Colonic mucosa (tissue), 4 donors: Measurements from ENCODE around the gene ING3. TPM values are rescaled to one million over a fixed set of nuclear protein-coding genes. Genes with fewer than 3 reads are reported as not detected.

ENCODE experiments used
- DNase-seq: peaks from one replicate; pipeline ENCODE4 v3.0.0-alpha.2; 2020
- H3K27ac ChIP-seq: fragments of 200-600 bp; one replicate; pipeline ENCODE4 v1.8.0; 2021
- H3K27me3 ChIP-seq: fragments of 200-600 bp; one replicate; pipeline ENCODE4 v1.8.0; 2021
- H3K36me3 ChIP-seq: fragments of 200-600 bp; one replicate; pipeline ENCODE4 v1.8.0; 2021
- H3K4me1 ChIP-seq: fragments of 200-600 bp; one replicate; pipeline ENCODE4 v1.8.0; 2021; ENCODE audit warnings: mild to moderate bottlenecking
- H3K4me3 ChIP-seq: fragments of 200-600 bp; one replicate; pipeline ENCODE4 v1.8.0; 2021
- H3K9ac ChIP-seq, 2 donors: one replicate each; pipeline ENCODE4 v1.7.0; 2013; ENCODE audit warnings: control low read depth in 2 of 2, low read depth in 2 of 2, low read length in 2 of 2
- H3K9me3 ChIP-seq: fragments of 200-600 bp; one replicate; pipeline ENCODE4 v1.8.0; 2021
- intact Hi-C: fragments of 100-400 bp; cut with DNase I; formaldehyde crosslinking; loops from one replicate; pipeline ENCODE4 v1.14.1; 2022
- total RNA-seq, 2 donors: library from RNA; stranded (reverse); fragmentation: NEBNext Ultra II Directional in 1 of 2; extraction: Animal tissue kit (Norgen Biotek cat#: 25700) in 1 of 2; gene quantifications; one replicate each; pipeline ENCODE4 v1.2.1, GENCODE V29; 2021
- TF ChIP-seq, protein P1 (sequence below): fragments of 200-600 bp; IDR thresholded peaks from one replicate; pipeline ENCODE4 v1.8.0; 2022; ENCODE audit warnings: antibody characterized with exemption, mild to moderate bottlenecking
- donor health status: healthy.
- donor health status: DM: no; HTN: no; CAD: no.
- donor health status: DM: no; HTN: no; CAD: no.

Gene ING3
- total RNA-seq, 2 donors from 2014 or later: 12.7 to 13.6 TPM

DNA sequence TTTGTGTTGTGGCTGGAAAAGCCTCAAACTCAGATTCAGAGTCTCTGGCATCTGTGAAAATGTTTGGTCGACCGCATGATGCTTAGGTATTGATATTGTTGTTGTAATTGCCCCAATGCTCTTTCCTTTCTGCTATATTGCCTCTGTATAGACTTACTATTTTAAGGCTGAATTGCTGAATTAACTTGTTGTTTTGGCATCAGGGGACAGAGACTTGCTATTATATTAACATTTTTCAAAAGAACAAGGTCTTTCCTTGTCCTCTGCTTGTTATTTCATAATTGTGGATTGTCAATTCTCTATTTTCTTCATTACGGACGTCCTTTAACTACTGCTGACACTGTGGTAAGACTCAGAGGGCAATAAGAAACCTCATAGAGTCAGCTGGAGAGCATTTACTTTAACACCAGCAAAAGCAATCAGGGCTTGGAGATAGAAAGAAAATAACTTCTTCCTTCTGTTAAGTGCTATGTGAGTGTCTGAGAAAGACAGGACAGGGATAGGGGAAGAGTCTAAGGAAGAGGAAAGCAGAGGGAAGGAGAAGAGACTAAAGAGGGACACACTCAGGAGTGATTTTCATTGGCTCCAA is 55.5 kb downstream of the ING3 start:
- peak overlapping the region; percentile 6 for H3K27ac ChIP-seq
- no peaks in the 10 kb centered on the region for H3K4me1 ChIP-seq
- intact Hi-C loops: no loop called here
- no peak overlapping the region for H3K4me3 ChIP-seq
- no peaks in the 10 kb centered on the region for H3K9me3 ChIP-seq
- TF ChIP-seq, protein P1, sequence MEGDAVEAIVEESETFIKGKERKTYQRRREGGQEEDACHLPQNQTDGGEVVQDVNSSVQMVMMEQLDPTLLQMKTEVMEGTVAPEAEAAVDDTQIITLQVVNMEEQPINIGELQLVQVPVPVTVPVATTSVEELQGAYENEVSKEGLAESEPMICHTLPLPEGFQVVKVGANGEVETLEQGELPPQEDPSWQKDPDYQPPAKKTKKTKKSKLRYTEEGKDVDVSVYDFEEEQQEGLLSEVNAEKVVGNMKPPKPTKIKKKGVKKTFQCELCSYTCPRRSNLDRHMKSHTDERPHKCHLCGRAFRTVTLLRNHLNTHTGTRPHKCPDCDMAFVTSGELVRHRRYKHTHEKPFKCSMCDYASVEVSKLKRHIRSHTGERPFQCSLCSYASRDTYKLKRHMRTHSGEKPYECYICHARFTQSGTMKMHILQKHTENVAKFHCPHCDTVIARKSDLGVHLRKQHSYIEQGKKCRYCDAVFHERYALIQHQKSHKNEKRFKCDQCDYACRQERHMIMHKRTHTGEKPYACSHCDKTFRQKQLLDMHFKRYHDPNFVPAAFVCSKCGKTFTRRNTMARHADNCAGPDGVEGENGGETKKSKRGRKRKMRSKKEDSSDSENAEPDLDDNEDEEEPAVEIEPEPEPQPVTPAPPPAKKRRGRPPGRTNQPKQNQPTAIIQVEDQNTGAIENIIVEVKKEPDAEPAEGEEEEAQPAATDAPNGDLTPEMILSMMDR: no peak
- no peak for DNase-seq
- no peaks in the 10 kb centered on the region for H3K36me3 ChIP-seq
- H3K9ac ChIP-seq: no peak overlapping the region
- H3K27me3 ChIP-seq: no peaks in the 10 kb centered on the region

DNA sequence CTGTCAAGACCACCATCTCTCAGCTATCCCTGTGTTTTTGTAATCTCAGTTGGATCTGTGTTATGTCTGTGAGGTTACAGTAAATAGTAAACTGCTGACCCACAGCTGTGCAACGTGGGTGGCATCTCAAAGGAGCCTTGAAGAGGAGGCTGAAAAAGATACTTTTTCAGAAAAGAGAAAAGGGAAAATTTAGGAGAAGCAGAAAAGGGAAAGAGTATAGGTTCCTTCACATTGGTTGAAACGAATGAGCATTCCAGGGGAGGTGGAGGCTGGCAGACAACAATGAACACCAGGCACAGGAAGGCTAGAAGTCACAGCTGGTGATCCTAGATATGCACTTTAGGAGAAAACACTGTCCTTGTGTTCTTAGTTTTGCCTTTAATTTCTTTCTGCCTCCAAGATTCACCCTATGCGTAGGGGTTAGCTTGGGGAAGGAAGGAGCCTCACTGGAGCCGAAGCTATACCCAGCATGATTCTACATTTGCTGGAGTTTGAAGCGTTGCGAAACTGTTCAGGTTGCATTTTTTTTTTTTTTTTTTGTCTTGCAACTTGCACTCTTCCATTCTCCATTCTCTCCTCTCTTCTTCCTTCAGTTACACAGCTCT is 56.2 kb downstream of the ING3 start:
- H3K27ac ChIP-seq: peak overlapping the region; percentile 6
- no peaks in the 10 kb centered on the region for H3K36me3 ChIP-seq
- no peak overlapping the region for H3K9ac ChIP-seq
- no peak for DNase-seq
- intact Hi-C loops: no loop called here
- no peaks in the 10 kb centered on the region for H3K9me3 ChIP-seq
- H3K27me3 ChIP-seq: no peaks in the 10 kb centered on the region
- no peak overlapping the region for H3K4me3 ChIP-seq
- TF ChIP-seq, protein P1: no peak
- H3K4me1 ChIP-seq: no peaks in the 10 kb centered on the region

DNA sequence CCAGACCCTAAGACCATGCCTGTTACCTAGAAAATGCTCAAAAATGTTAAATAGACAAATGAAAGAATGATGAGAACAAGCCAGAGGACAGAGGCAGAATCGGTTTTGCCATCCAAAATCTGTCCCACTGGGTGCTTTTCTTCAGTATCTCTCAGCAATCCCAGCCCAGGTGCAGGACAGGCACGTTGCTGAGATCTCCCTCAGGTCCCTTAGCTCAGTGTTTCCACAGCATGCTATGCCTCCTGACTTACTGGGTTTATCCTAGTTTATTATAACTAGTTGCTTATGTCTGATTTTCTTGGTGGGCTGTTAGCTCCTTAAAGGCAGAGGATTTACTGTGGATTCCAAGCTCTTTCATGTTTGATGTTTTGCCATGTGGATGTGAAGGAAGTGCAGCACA is 58.2 kb downstream of the ING3 start:
- no peak overlapping the region for H3K27ac ChIP-seq
- H3K9me3 ChIP-seq: no peaks in the 10 kb centered on the region
- intact Hi-C loops: no loop called here
- DNase-seq: no peak
- no peaks in the 10 kb centered on the region for H3K36me3 ChIP-seq
- no peaks in the 10 kb centered on the region for H3K4me1 ChIP-seq
- no peak overlapping the region for H3K4me3 ChIP-seq
- TF ChIP-seq, protein P1: no peak
- H3K27me3 ChIP-seq: no peaks in the 10 kb centered on the region
- H3K9ac ChIP-seq: no peak overlapping the region

DNA sequence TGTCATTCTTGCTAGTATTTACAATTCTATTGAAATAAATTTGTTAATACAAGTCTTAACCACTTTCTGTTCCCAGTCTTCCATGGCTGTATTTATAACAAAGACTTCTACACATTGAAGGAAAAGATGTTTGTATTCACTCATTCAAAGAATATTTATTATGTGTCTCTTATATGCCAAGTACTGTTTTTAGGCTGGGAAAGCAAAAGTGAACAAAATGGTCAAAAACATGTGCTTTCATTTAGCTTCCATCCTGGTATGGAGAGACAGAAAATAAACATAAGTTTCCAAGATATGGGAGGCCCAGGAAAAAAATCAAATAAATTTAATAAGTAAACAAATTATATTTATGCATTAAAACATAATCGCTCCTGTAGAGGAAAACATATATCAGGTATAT is 60.8 kb downstream of the ING3 start:
- no peaks in the 10 kb centered on the region for H3K9me3 ChIP-seq
- intact Hi-C loops: no loop called here
- no peaks in the 10 kb centered on the region for H3K4me1 ChIP-seq
- H3K36me3 ChIP-seq: no peaks in the 10 kb centered on the region
- H3K27ac ChIP-seq: no peak overlapping the region
- no peak overlapping the region for H3K4me3 ChIP-seq
- DNase-seq: no peak
- H3K9ac ChIP-seq: no peak overlapping the region
- no peaks in the 10 kb centered on the region for H3K27me3 ChIP-seq
- TF ChIP-seq, protein P1: no peak

DNA sequence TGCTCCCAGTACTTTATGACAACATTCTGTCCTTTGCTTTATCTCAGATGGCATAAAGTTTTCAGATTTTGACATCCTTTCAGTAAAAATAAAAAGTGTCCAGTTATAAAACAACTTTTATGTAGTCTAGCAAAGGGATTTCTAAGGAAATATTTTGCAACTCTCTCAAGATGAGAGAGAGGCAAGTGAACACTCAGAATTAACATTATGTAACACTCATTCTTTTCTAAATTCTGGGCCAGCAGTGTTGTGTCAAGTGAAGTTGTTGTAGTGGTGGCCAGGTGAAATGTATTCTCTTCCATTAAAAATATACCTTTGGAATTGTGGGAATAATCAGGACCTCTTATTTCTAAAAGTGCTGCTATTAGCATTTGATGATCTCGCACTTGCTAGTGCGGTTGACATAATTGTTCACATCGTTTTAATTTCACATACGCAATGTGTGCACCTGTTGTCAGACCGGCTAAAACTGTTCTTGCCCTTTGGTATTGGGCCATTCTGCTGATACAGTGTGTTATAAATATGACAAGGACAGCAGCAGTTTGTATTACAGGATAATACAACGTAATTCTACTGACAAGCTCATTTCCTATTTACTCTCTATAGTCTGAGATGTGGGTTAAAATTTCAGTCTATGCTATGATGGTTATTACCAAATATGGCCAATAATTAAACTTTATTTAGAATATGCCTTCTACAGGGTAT is 61.7 kb downstream of the ING3 start:
- H3K36me3 ChIP-seq: no peaks in the 10 kb centered on the region
- intact Hi-C loops: no loop called here
- H3K9me3 ChIP-seq: no peaks in the 10 kb centered on the region
- H3K4me3 ChIP-seq: no peak overlapping the region
- H3K4me1 ChIP-seq: no peaks in the 10 kb centered on the region
- H3K9ac ChIP-seq: no peak overlapping the region
- H3K27me3 ChIP-seq: no peaks in the 10 kb centered on the region
- TF ChIP-seq, protein P1: no peak
- DNase-seq: no peak
- H3K27ac ChIP-seq: no peak overlapping the region
